ENCODE data around the gene SLC26A2.

- TF ChIP-seq CTCF (IDR thresholded peaks at IDR 0.05) (no peak), POLR2A (IDR thresholded peaks at IDR 0.05) (no peak)
These were observed 30.4 kb upstream of the SLC26A2 start for GRCh38 chr5:149930043-149930748.

All from thyroid gland (tissue), 4 donors.